ENCODE results near the gene EPHB2.

DNA sequence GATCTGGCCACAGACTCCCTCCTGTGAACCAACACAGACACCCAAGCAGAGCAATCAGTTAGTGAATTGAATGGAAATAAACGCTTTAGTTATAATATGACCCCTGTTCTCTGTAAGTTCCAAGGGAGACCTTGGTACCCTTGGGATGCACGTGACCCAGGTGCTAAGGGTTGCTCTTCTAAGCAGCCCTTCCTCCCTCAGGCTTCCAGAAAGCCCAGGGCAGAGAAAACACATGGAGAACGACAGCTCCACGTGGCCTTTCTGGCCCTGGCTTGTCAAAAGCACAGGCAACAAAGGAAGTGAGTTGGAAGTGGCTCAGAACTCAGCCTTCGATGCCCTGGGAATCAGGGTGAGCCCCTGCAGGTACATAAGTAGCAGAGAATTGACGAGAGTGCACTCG is 204.6 kb downstream of the EPHB2 start:
- TF ChIP-seq, protein P1, sequence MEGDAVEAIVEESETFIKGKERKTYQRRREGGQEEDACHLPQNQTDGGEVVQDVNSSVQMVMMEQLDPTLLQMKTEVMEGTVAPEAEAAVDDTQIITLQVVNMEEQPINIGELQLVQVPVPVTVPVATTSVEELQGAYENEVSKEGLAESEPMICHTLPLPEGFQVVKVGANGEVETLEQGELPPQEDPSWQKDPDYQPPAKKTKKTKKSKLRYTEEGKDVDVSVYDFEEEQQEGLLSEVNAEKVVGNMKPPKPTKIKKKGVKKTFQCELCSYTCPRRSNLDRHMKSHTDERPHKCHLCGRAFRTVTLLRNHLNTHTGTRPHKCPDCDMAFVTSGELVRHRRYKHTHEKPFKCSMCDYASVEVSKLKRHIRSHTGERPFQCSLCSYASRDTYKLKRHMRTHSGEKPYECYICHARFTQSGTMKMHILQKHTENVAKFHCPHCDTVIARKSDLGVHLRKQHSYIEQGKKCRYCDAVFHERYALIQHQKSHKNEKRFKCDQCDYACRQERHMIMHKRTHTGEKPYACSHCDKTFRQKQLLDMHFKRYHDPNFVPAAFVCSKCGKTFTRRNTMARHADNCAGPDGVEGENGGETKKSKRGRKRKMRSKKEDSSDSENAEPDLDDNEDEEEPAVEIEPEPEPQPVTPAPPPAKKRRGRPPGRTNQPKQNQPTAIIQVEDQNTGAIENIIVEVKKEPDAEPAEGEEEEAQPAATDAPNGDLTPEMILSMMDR (IDR thresholded peaks at IDR 0.05): no peak
- TF ChIP-seq, protein P2, sequence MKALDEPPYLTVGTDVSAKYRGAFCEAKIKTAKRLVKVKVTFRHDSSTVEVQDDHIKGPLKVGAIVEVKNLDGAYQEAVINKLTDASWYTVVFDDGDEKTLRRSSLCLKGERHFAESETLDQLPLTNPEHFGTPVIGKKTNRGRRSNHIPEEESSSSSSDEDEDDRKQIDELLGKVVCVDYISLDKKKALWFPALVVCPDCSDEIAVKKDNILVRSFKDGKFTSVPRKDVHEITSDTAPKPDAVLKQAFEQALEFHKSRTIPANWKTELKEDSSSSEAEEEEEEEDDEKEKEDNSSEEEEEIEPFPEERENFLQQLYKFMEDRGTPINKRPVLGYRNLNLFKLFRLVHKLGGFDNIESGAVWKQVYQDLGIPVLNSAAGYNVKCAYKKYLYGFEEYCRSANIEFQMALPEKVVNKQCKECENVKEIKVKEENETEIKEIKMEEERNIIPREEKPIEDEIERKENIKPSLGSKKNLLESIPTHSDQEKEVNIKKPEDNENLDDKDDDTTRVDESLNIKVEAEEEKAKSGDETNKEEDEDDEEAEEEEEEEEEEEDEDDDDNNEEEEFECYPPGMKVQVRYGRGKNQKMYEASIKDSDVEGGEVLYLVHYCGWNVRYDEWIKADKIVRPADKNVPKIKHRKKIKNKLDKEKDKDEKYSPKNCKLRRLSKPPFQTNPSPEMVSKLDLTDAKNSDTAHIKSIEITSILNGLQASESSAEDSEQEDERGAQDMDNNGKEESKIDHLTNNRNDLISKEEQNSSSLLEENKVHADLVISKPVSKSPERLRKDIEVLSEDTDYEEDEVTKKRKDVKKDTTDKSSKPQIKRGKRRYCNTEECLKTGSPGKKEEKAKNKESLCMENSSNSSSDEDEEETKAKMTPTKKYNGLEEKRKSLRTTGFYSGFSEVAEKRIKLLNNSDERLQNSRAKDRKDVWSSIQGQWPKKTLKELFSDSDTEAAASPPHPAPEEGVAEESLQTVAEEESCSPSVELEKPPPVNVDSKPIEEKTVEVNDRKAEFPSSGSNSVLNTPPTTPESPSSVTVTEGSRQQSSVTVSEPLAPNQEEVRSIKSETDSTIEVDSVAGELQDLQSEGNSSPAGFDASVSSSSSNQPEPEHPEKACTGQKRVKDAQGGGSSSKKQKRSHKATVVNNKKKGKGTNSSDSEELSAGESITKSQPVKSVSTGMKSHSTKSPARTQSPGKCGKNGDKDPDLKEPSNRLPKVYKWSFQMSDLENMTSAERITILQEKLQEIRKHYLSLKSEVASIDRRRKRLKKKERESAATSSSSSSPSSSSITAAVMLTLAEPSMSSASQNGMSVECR (CRISPR knock-in tag; IDR thresholded peaks at IDR 0.05; ENCODE audit: borderline replicate concordance): no peak
- no peak for TF ChIP-seq ZNF232 (CRISPR knock-in tag; IDR thresholded peaks at IDR 0.05)
- TF ChIP-seq JUN (CRISPR knock-in tag; IDR thresholded peaks at IDR 0.05): no peak
- TF ChIP-seq ZNF396 (CRISPR knock-in tag; IDR thresholded peaks at IDR 0.05; ENCODE audit: borderline replicate concordance): no peak
- no peak for TF ChIP-seq MYBL2 (CRISPR knock-in tag; IDR thresholded peaks at IDR 0.05)
- no peak for TF ChIP-seq ELF4 (CRISPR knock-in tag; IDR thresholded peaks at IDR 0.05; ENCODE audit: low read depth)
- no peak for TF ChIP-seq JAZF1 (CRISPR knock-in tag; IDR thresholded peaks at IDR 0.05)
- no peak for TF ChIP-seq ATF1 (CRISPR knock-in tag; IDR thresholded peaks at IDR 0.05)
- TF ChIP-seq, protein P3, sequence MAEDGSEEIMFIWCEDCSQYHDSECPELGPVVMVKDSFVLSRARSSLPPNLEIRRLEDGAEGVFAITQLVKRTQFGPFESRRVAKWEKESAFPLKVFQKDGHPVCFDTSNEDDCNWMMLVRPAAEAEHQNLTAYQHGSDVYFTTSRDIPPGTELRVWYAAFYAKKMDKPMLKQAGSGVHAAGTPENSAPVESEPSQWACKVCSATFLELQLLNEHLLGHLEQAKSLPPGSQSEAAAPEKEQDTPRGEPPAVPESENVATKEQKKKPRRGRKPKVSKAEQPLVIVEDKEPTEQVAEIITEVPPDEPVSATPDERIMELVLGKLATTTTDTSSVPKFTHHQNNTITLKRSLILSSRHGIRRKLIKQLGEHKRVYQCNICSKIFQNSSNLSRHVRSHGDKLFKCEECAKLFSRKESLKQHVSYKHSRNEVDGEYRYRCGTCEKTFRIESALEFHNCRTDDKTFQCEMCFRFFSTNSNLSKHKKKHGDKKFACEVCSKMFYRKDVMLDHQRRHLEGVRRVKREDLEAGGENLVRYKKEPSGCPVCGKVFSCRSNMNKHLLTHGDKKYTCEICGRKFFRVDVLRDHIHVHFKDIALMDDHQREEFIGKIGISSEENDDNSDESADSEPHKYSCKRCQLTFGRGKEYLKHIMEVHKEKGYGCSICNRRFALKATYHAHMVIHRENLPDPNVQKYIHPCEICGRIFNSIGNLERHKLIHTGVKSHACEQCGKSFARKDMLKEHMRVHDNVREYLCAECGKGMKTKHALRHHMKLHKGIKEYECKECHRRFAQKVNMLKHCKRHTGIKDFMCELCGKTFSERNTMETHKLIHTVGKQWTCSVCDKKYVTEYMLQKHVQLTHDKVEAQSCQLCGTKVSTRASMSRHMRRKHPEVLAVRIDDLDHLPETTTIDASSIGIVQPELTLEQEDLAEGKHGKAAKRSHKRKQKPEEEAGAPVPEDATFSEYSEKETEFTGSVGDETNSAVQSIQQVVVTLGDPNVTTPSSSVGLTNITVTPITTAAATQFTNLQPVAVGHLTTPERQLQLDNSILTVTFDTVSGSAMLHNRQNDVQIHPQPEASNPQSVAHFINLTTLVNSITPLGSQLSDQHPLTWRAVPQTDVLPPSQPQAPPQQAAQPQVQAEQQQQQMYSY (CRISPR knock-in tag; IDR thresholded peaks at IDR 0.05): no peak
- TF ChIP-seq, protein P4, sequence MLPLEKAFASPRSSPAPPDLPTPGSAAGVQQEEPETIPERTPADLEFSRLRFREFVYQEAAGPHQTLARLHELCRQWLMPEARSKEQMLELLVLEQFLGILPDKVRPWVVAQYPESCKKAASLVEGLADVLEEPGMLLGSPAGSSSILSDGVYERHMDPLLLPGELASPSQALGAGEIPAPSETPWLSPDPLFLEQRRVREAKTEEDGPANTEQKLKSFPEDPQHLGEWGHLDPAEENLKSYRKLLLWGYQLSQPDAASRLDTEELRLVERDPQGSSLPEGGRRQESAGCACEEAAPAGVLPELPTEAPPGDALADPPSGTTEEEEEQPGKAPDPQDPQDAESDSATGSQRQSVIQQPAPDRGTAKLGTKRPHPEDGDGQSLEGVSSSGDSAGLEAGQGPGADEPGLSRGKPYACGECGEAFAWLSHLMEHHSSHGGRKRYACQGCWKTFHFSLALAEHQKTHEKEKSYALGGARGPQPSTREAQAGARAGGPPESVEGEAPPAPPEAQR (CRISPR knock-in tag; IDR thresholded peaks at IDR 0.05): no peak
